ENCODE measurements around the gene RAD23A. TPM values are rescaled to one million over a fixed set of nuclear protein-coding genes. Genes with fewer than 3 reads are reported as not detected.

Gene RAD23A
- total RNA-seq, 1 donor from 2014 or later = 129 TPM

GRCh38 chr19:12937927-12938778, 7.5 kb upstream of the RAD23A start, which contains the start of gene CALR:
Gene CALR, plus strand, starts transcription at chr19:12938609. Its CDS starts 71 bp downstream, at chr19:12938680.
- DNase-seq (ENCODE audit: low read depth) = peak; percentile 89
- H3K4me3 ChIP-seq (ENCODE audit: low read depth, low read length) = peak within 1 kb of the TSS; percentile 79
- no peak for TF ChIP-seq CTCF (conservative IDR thresholded peaks at IDR 0.05; ENCODE audit: low read depth, low read length)

GRCh38 chr19:12938779-12939601, 6.7 kb upstream of the RAD23A start:
- H3K4me3 ChIP-seq (ENCODE audit: low read depth, low read length) = peak overlapping the region; percentile 79
- TF ChIP-seq CTCF (conservative IDR thresholded peaks at IDR 0.05; ENCODE audit: low read depth, low read length) = peak; percentile 23
- DNase-seq (ENCODE audit: low read depth) = no peak

GRCh38 chr19:12939975-12940423, 5.7 kb upstream of the RAD23A start:
- no peak for TF ChIP-seq CTCF (conservative IDR thresholded peaks at IDR 0.05; ENCODE audit: low read depth, low read length)
- no peak for DNase-seq (ENCODE audit: low read depth)

GRCh38 chr19:12940897-12941296, 4.8 kb upstream of the RAD23A start:
- peak overlapping the region; percentile 79 for H3K4me3 ChIP-seq (ENCODE audit: low read depth, low read length)
- no peak for DNase-seq (ENCODE audit: low read depth)
- no peak for TF ChIP-seq CTCF (conservative IDR thresholded peaks at IDR 0.05; ENCODE audit: low read depth, low read length)

More at GRCh38 chr19:12939975-12940423, 5.7 kb upstream of the RAD23A start:
- peak overlapping the region; percentile 79 for H3K4me3 ChIP-seq (ENCODE audit: low read depth, low read length)

GRCh38 chr19:12943437-12944044, 2.1 kb upstream of the RAD23A start:
- H3K4me3 ChIP-seq (ENCODE audit: low read depth, low read length) = no peak overlapping the region
- DNase-seq (ENCODE audit: low read depth) = no peak
- TF ChIP-seq CTCF (conservative IDR thresholded peaks at IDR 0.05; ENCODE audit: low read depth, low read length) = no peak

- H3K4me3 ChIP-seq (ENCODE audit: low read depth, low read length) = no peak overlapping the region
- no peak for TF ChIP-seq CTCF (conservative IDR thresholded peaks at IDR 0.05; ENCODE audit: low read depth, low read length)
- no peak for DNase-seq (ENCODE audit: low read depth)
These were observed 1.5 kb upstream of the RAD23A start for GRCh38 chr19:12944104-12944674.
